ENCODE results near the gene PAX7.

The PAX7 gene

GRCh38 chr1:18670121-18670867 lies 39.6 kb downstream of the PAX7 start:
- Histone ChIP-seq H3K4me2 (ENCODE audit: low read depth, low read length, poor library complexity, severe bottlenecking) (no peak overlapping the region), H3K9me2 (replicated peaks; ENCODE audit: insufficient read depth, low read length) (no peaks in the 10 kb centered on the region), H3F3A (ENCODE audit: insufficient read depth) (no peaks in the 10 kb centered on the region), H3K27ac (ENCODE audit: low read depth, low read length) (no peak overlapping the region), H3K79me2 (ENCODE audit: insufficient read depth, low read length) (no peaks in the 10 kb centered on the region), H3K9ac (ENCODE audit: low read length) (no peak overlapping the region), H2AFZ (ENCODE audit: low read depth, low read length, severe bottlenecking) (no peak overlapping the region), H3K9me3 (ENCODE audit: insufficient read depth, low read length) (no peaks in the 10 kb centered on the region), H3K36me3 (ENCODE audit: low read length) (no peaks in the 10 kb centered on the region), H3K27me3 (ENCODE audit: low read length) (no peaks in the 10 kb centered on the region), H3K4me3 (ENCODE audit: insufficient read depth, low read length, poor library complexity, severe bottlenecking) (no peak overlapping the region), H4K20me1 (ENCODE audit: low read depth, low read length) (no peaks in the 10 kb centered on the region)
- TF ChIP-seq CTCF (IDR thresholded peaks at IDR 0.05; ENCODE audit: insufficient read depth, low read length, poor library complexity, severe bottlenecking) (no peak), EZH2phosphoT487 (conservative IDR thresholded peaks at IDR 0.05; ENCODE audit: low read length) (no peak)

- H3K4me3 ChIP-seq (ENCODE audit: insufficient read depth, low read length, poor library complexity, severe bottlenecking) = no peak overlapping the region
- H3K27ac ChIP-seq (ENCODE audit: low read depth, low read length) = no peak overlapping the region
- no peaks in the 10 kb centered on the region for H3K79me2 ChIP-seq (ENCODE audit: insufficient read depth, low read length)
- no peaks in the 10 kb centered on the region for H3K9me3 ChIP-seq (ENCODE audit: insufficient read depth, low read length)
- no peaks in the 10 kb centered on the region for H3K27me3 ChIP-seq (ENCODE audit: low read length)
- no peak overlapping the region for H3K9ac ChIP-seq (ENCODE audit: low read length)
- H3F3A ChIP-seq (ENCODE audit: insufficient read depth) = no peaks in the 10 kb centered on the region
- no peak overlapping the region for H2AFZ ChIP-seq (ENCODE audit: low read depth, low read length, severe bottlenecking)
- no peaks in the 10 kb centered on the region for H4K20me1 ChIP-seq (ENCODE audit: low read depth, low read length)
- TF ChIP-seq EZH2phosphoT487 (conservative IDR thresholded peaks at IDR 0.05; ENCODE audit: low read length) = no peak
- no peak for TF ChIP-seq CTCF (IDR thresholded peaks at IDR 0.05; ENCODE audit: insufficient read depth, low read length, poor library complexity, severe bottlenecking)
- H3K9me2 ChIP-seq (replicated peaks; ENCODE audit: insufficient read depth, low read length) = no peaks in the 10 kb centered on the region
- no peak overlapping the region for H3K4me2 ChIP-seq (ENCODE audit: low read depth, low read length, poor library complexity, severe bottlenecking)
- H3K36me3 ChIP-seq (ENCODE audit: low read length) = no peaks in the 10 kb centered on the region
Observed at GRCh38 chr1:18670868-18671225, 40.2 kb downstream of the PAX7 start.

GRCh38 chr1:18673976-18674375 lies 43.3 kb downstream of the PAX7 start:
- TF ChIP-seq EZH2phosphoT487 (conservative IDR thresholded peaks at IDR 0.05; ENCODE audit: low read length) (no peak), CTCF (IDR thresholded peaks at IDR 0.05; ENCODE audit: insufficient read depth, low read length, poor library complexity, severe bottlenecking) (no peak)
- H4K20me1 ChIP-seq (ENCODE audit: low read depth, low read length) = no peaks in the 10 kb centered on the region
- H3K36me3 ChIP-seq (ENCODE audit: low read length) = no peaks in the 10 kb centered on the region
- H3F3A ChIP-seq (ENCODE audit: insufficient read depth) = no peaks in the 10 kb centered on the region
- no peak overlapping the region for H3K9ac ChIP-seq (ENCODE audit: low read length)
- H2AFZ ChIP-seq (ENCODE audit: low read depth, low read length, severe bottlenecking) = no peak overlapping the region
- H3K79me2 ChIP-seq (ENCODE audit: insufficient read depth, low read length) = no peaks in the 10 kb centered on the region
- H3K4me2 ChIP-seq (ENCODE audit: low read depth, low read length, poor library complexity, severe bottlenecking) = no peak overlapping the region
- H3K4me3 ChIP-seq (ENCODE audit: insufficient read depth, low read length, poor library complexity, severe bottlenecking) = no peak overlapping the region
- no peaks in the 10 kb centered on the region for H3K9me2 ChIP-seq (replicated peaks; ENCODE audit: insufficient read depth, low read length)
- no peaks in the 10 kb centered on the region for H3K9me3 ChIP-seq (ENCODE audit: insufficient read depth, low read length)
- no peak overlapping the region for H3K27ac ChIP-seq (ENCODE audit: low read depth, low read length)
- no peaks in the 10 kb centered on the region for H3K27me3 ChIP-seq (ENCODE audit: low read length)
